Left renal cortex interstitium (tissue), 4 donors: Measurements from ENCODE around the gene MPP1. TPM values are rescaled to one million over a fixed set of nuclear protein-coding genes. Genes with fewer than 3 reads are reported as not detected.

Source experiments
- DNase-seq, 4 donors: peaks; one replicate each; pipeline ENCODE4 v3.0.0-alpha.2; 2013; ENCODE audit warnings: low read depth in 4 of 4, low spot score in 2 of 4, missing footprints in 1 of 4
- polyA plus RNA-seq, 4 donors: library from polyadenylated mRNA; unstranded; fragments of 120-200 nt; gene quantifications; one replicate each; pipeline ENCODE4 v1.2.1, GENCODE V29; 2013; ENCODE audit not compliant: insufficient read length in 4 of 4

The MPP1 gene
- polyA plus RNA-seq, 4 donors, result 28.4 to 38.3 (median 34.2) TPM

- DNase-seq, result no peak
These were observed 71.1 kb downstream of the MPP1 start for GRCh38 chrX:154734061-154734781.

- no peak for DNase-seq
These were observed 72.2 kb downstream of the MPP1 start for GRCh38 chrX:154733066-154733425.

- no peak for DNase-seq
These were observed 72.7 kb downstream of the MPP1 start for GRCh38 chrX:154732421-154733065.

GRCh38 chrX:154731881-154732280 lies 73.4 kb downstream of the MPP1 start:
- DNase-seq, result no peak

- DNase-seq, result no peak
These were observed 74.1 kb downstream of the MPP1 start for GRCh38 chrX:154731184-154731583.

- no peak for DNase-seq
These were observed 74.9 kb downstream of the MPP1 start for GRCh38 chrX:154730253-154730891.

GRCh38 chrX:154729439-154729838 lies 75.8 kb downstream of the MPP1 start:
- no peak for DNase-seq

Other genes with a start within 250 kb of the MPP1 start
- gene CTAG1A, start 220.4 kb downstream of the MPP1 start, polyA plus RNA-seq, result not detected
- not detected for gene CTAG1B, start 186.2 kb downstream of the MPP1 start, polyA plus RNA-seq
- gene CTAG2, start 151.9 kb downstream of the MPP1 start, polyA plus RNA-seq, result not detected
- gene GAB3, start 54.4 kb downstream of the MPP1 start, polyA plus RNA-seq, result 1 to 10 TPM; 2.0 to 2.4 (median 2.3) TPM
- gene DKC1, start 42.6 kb downstream of the MPP1 start, polyA plus RNA-seq, result 10 to 100 TPM; 50.8 to 69.1 (median 62.2) TPM
- gene SMIM9, start 29.2 kb upstream of the MPP1 start, polyA plus RNA-seq, result not detected
- gene F8A1, start 80.9 kb upstream of the MPP1 start, polyA plus RNA-seq, result 10 to 100 TPM in 3 of 4 donors, 1 to 10 TPM in 1; 9.0 to 22.9 (median 17.4) TPM
- gene F8, start 217.2 kb upstream of the MPP1 start, polyA plus RNA-seq, result 10 to 100 TPM; 12.0 to 17.4 (median 13.3) TPM
- gene FUNDC2, start 221.4 kb upstream of the MPP1 start, polyA plus RNA-seq, result 100 to 1,000 TPM in 3 of 4 donors, 10 to 100 TPM in 1; 98.1 to 135 (median 109) TPM